Daoy (cell line): ENCODE measurements around the gene EMILIN1. TPM values are rescaled to one million over a fixed set of nuclear protein-coding genes. Genes with fewer than 3 reads are reported as not detected.
A peak's percentile ranks its signal among the peaks of the same experiment; 100 is the strongest.

ENCODE experiments used
- DNase-seq: peaks from one replicate; pipeline ENCODE4 v3.0.0-alpha.2; 2015; ENCODE audit warnings: low read depth
- total RNA-seq: library from RNA; depleted of rRNA; stranded (reverse); fragments of >200 nt; shearing (Covaris generic); gene quantifications from 2 replicates; pipeline ENCODE4 v1.2.3, GENCODE V29; 2014; rRNA removed

The EMILIN1 gene
- total RNA-seq, 1 experiment from 2014 or later: 10.2 TPM

DNA sequence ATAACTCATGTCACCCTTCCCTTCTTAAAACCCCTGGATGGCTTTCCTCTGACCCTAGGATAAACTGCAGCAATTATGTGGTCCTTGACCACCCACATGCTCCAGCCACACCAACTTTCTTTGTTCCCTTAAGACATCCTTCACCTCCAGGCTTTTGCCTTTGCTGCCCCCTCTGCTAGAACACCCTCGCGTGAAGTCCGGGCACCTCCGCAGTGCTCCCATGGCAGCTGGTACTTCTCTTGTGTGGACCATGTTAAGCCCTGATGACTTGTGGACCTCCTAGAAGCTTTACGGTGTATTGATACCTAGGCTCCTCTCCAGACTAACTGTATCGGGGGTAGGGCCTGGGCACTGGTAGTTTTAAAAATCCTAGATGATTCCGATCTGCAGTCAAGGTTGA lies 44.4 kb downstream of the EMILIN1 start:
- DNase-seq: no peak

DNA sequence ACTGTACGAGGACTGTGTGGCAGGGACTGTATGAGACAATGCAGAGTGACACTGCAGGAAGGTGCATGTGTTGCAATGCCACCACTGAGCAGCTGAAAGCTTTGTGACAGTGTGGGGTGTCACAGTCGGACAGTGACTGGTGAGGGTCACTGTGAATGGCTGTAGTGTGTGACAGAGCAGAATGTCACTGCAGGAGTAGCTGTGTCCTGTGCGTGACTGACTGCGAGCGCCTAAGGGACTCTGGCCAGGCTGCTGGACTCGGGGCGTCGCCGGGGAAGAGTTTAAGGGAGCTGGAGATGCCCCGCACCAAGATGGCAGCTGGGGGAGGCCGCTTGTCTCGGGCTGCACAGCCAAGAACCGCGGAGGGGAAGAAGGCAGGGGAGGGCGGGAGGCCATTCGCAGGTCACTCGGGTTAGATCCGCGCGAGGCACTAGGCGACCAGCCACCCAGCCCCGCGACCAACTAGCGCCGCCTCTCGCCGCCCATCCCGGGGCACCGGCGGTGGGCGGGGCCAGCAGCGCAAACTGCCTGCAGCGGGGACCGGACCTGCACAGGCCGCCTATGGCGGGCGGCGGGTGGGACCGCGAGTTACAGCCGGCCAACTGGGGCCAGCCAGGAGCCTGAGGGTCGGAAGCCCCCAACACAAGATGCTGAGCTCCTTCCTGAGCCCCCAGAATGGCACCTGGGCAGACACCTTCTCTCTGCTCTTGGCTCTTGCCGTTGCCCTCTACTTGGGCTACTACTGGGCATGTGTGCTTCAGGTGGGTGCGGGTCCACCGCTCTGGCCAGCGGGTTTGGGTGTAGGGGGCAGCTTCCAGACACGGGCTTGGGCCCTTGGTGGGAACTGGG lies 45.1 kb downstream of the EMILIN1 start, which contains the start of gene ABHD1:
Gene ABHD1, plus strand, starts transcription at position 514 of the 849 bp plus-strand sequence. Its CDS starts 134 bp downstream, at position 648.
- DNase-seq: peak; percentile 52

DNA sequence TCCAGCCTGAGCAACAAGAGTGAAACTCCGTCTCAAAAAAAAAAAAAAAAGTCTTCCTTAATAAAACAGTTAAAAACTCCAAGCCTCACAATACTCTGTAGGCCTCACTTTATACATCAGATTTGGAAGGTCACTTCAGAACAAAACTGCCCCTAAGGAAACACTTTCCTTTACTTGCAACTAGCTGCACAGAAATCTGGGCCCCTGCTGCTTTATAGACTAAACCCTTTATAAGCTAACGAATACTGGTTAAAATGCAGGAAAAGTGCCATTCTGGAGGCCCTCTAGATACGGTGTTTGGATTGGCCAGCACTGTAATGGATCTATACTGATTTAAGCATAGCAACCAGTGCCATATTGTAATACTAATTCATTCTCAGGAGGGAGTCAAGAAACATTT lies 46.7 kb downstream of the EMILIN1 start:
- no peak for DNase-seq

DNA sequence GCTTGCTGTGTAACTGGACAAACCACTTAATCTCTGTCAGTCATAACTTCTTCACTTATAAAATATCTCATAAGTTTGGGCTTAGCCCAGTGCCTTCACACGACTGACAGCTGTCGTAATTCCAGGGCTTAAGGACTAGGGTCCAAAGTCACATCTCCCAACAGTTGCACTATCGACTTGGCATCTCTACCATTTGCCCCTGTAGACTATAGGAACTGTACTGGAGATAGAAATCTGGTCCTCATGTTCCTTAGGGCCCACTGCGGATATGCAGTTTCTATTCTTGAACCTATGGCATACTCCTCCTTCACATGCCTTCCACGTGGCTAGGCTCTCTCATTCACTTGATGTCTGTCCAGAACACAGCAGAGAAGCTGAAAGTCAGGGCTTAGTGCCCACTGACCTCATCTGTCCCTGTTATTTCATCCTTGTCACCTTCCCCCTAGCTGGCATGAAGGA lies 47.9 kb downstream of the EMILIN1 start:
- no peak for DNase-seq

DNA sequence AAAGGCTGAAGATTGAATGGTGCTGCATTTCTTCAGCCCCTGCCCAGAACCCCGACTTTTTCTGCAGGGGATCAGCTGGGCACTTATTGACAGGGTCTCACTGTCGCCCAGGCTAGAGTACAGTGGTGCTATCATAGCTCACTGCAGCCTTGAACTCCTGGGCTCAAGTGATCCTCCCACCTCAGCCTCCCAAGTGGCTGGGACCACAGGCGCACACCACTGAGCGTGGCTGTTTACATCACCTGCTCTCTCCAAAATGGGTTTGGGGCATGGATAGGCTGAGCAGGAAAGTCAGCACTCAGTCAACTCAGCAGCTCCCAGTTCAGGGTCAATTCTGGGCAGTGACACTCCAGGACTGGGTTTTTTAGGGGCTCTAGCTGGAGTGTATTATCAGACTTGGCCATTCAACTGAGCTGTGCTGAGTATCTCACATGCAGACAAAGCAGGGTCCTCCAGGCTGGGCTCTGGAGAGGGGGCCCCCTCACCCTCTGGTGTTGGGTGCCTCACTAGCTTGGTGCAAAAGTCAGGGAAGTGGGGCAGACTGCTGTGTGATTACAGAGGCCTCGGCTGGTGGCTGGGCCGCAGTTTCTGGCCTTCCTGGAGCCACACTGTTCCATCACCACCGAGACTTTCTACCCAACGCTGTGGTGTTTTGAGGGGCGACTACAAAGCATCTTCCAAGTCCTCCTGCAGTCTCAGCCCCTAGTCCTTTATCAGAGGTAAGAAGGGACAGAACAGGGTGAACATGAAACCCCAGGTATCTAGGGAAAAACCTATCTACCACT lies 49.7 kb downstream of the EMILIN1 start:
- DNase-seq: no peak

DNA sequence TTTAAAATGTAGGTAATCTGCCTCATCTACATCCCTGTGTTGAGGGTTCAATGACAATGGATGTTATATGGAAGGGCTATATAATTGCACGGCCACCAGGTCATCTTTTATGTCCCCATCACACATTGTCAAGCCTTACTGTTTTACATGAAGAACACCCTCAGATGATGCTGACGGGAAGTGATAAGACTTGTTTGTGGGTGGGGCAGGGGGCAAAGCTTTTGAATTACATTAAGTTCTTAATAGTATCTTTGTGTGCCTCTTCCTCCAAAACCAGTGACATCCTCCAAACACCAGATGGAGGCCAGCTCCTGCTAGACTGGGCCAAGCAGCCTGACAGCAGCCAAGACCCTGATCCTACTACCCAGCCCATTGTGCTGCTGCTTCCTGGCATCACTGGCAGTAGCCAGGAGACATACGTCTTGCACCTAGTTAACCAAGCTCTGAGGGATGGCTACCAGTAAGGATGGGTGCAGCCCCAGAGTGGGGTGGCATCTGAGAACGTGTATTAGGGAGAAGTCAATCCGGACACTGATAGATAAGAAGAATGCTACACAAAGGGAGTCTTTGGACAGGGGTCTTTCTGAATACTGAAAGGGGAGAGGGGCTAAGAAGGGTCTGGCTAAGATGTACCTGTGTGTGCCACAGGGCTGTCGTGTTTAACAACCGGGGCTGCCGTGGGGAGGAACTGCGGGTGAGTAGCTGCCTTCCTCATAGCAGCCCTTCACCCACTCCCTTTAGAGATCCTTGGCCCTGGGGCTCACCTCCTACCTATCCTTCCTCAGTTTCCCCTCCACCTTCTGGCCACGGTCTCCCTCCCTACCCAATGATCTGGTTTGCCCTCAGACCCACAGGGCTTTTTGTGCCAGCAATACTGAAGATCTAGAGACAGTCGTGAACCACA lies 50.5 kb downstream of the EMILIN1 start:
- no peak for DNase-seq

DNA sequence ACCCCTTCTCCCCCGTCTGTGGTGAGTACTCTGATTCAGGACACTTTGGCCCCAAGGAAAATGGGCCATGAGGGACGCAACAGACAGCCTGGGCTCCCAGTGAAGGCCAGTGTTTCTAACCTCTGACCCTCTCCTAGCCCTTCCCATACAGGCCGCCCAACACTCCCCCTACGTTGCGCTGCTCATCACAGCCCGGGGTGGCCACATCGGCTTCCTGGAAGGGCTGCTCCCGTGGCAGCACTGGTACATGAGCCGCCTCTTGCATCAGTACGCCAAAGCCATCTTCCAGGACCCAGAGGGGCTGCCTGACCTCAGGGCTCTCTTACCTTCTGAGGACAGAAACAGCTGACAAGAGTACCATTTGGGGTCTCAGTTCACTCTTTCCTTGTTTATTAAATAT lies 52.0 kb downstream of the EMILIN1 start:
- DNase-seq: no peak

DNA sequence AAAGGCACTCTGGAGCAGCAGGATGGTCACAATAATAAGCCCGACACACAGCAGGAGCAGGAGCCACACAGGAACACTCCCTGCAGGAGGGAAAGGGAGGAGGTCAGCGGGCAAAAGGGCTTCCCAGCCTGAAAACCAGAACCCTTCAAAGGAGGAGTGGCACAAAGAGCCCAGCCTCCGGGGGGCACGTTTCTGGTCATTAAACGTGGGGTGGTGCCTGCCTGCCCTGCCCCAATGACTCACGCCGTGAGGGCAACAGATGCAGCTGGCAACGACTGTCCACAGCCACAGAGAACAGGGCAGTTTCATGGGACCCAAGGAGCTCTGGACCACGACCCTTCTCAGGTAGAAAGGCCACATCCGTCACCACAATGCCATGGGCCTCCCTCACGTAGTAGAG lies 53.0 kb downstream of the EMILIN1 start:
- DNase-seq: no peak

DNA sequence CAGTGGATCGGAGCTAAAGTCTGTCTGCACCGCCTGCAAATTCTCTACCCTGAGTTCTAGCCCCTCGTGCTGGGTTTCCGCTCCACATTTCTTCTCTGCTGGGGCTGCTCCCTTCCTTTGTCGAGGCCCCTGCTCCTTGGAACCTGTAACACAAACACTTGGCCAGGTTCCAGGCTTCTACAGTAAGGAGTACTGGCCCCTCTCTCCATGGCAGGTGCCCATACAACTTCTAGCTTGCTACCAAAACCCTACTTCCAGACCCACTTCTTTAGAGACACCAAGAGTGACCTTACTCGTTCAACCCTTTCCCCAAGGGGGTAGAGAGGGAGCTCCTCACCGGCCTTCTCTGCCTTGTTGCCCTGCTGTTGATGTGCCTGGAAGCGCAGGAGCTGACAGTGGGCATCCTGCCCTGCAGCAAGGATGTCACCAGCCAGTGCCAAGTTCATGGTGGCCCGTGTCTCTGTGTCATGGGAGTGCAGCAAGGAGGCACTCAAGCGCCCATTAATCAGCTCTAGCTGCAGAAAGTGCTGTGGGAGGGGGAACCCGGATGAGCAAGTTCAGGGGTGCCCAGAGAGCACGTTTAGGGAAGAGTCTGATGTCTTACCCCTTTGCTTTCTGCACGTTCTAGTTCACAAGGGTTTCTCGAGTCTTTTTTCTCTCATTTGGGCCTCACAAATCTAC lies 54.9 kb downstream of the EMILIN1 start:
- no peak for DNase-seq

DNA sequence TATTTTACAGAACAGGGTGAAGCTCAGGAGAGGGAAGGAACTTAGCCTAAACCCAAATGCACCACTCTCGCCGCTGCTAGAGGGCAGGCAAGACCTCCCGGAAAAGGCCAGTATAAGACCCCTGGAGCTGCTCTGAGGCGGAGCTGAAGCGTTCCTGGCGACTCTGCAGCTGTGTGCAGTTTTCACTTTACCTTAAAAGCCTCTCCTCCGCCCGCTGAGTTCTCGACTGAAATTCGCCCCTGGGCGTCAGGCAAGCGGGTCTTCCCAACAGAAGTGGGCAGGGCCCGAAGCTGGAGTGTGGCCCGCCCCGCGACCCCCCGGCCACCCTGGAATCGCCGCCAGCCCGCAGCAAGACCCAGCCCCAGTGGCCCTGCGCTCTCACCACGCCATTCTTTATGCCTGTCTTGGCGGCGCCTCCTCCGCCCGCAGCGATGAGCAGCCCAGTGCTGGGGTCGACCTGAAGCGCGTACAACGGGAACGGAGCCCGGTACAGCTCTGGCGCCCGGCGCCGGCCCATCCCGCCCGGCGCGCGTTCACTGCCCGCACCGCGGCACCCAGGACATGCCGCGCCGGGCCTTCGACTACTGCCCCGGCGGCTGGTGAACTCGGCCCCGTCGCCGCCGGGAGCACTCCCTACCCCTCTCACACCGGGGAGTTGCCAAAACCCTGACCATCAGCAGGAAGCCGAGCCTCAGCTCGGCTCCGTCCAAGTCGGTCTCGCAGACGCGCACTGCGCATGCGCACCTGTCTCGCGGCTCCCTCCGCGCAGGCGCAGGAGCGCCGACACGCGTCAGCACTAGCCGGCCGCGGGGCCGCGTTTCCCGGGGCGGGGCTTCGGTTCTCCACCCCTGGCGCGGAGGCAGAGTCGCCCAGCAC lies 55.7 kb downstream of the EMILIN1 start, which contains the start of gene PREB:
Gene PREB, minus strand, starts transcription at position 732 of the 876 bp plus-strand sequence. Its CDS starts 215 bp downstream, at position 517.
- peak; percentile 99 for DNase-seq

DNA sequence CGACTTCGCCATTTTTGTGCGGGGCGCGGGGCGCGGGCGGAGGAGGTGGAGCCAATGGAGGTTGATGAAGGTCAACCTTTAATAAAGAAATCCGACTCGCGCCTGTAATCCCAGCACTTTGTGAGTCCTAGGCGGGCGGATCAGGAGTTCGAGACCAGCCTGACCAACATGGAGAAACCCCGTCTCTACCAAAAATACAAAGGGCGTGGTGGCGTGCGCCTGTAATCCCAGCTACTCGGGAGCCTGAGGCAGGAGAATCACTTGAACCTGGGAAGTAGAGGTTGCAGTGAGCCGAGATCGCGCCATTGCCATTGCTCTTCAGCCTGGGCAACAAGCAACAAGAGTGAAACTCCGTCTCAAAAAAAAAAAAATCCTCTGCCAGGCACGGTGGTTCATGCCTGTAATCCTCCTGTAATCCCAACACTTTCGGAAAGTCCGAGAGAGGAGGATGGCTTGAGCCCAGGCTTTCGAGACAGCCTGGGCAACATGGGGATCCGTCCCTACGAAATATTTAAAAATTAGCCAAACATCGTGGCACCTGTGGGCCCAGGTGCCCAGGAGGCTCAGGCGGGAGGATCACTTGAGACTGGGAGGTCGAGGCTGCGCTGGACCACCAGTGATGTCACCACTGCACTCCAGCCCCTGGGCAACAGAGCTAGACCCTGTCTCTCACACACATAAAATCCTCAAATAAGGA lies 56.5 kb downstream of the EMILIN1 start:
- DNase-seq: no peak

DNA sequence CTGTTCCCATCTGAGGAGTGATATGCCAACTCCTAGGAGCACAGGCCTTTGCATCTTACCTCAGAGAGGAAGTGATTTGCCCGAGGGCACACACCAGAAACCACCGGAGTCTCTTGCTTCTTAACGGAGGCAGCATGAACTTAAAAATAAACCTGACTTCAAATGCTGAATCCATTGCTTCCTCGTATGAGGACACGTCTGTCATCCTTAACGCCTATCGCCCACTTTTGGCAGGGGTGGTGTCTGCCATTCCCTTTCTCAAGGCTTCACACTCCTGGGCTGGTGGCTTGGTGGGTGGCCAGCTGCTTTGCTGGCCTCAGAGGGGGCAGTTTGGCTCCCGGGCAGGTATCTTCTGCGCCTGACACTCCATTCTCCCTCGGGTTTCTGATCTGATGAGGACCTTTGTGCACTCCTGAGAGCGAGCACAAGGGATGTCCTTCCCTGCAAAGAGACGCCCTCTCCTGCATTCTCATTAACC lies 57.1 kb downstream of the EMILIN1 start:
- DNase-seq: no peak

Other genes with a start within 250 kb of the EMILIN1 start
- gene DPYSL5, start 230.5 kb upstream of the EMILIN1 start, total RNA-seq: 1.0 and 1.9 TPM in 2 replicates
- gene MAPRE3, start 108.0 kb upstream of the EMILIN1 start, total RNA-seq: 4.6 and 6.6 TPM in 2 replicates
- gene TMEM214, start 45.6 kb upstream of the EMILIN1 start, total RNA-seq: 36.7 and 42.7 TPM in 2 replicates
- 19.3 and 22.5 TPM in 2 replicates for gene AGBL5, start 26.9 kb upstream of the EMILIN1 start, total RNA-seq
- gene OST4, start 7.0 kb upstream of the EMILIN1 start, total RNA-seq: 184 and 194 TPM in 2 replicates
- gene KHK, start 8.2 kb downstream of the EMILIN1 start, total RNA-seq: 1.1 and 2.9 TPM in 2 replicates
- gene CGREF1, start 40.5 kb downstream of the EMILIN1 start, total RNA-seq: 3.4 and 8.6 TPM in 2 replicates
- gene ABHD1, start 45.2 kb downstream of the EMILIN1 start, total RNA-seq: 1.7 TPM in 1 of 2 replicates, not detected in the other
- 79.3 and 84.9 TPM in 2 replicates for gene PREB, start 56.0 kb downstream of the EMILIN1 start, total RNA-seq
- not detected in 2 replicates for gene PRR30, start 60.8 kb downstream of the EMILIN1 start, total RNA-seq
- gene TCF23, start 70.4 kb downstream of the EMILIN1 start, total RNA-seq: not detected in 2 replicates
- gene ATRAID, start 133.4 kb downstream of the EMILIN1 start, total RNA-seq: 94.2 and 249 TPM in 2 replicates
- 86.8 and 101 TPM in 2 replicates for gene SLC5A6, start 133.7 kb downstream of the EMILIN1 start, total RNA-seq
- 26.6 and 29.7 TPM in 2 replicates for gene CAD, start 138.8 kb downstream of the EMILIN1 start, total RNA-seq
- gene SLC30A3, start 184.4 kb downstream of the EMILIN1 start, total RNA-seq: 0.11 TPM in 1 of 2 replicates, not detected in the other
- not detected in 2 replicates for gene DNAJC5G, start 196.8 kb downstream of the EMILIN1 start, total RNA-seq
- gene TRIM54, start 203.8 kb downstream of the EMILIN1 start, total RNA-seq: not detected in 2 replicates
- 0.11 TPM in 1 of 2 replicates, not detected in the other for gene UCN, start 229.8 kb downstream of the EMILIN1 start, total RNA-seq
- gene MPV17, start 244.5 kb downstream of the EMILIN1 start, total RNA-seq: 58.5 and 62.8 TPM in 2 replicates